Gastrocnemius medialis (tissue), 4 donors: Measurements from ENCODE around the gene COPRS.

Experiments
- POLR2A ChIP-seq, 2 donors: fragments of 450-650 bp; IDR thresholded peaks; one replicate each; pipeline ENCODE4 v1.6.1; 2017; ENCODE audit warnings: antibody characterized with exemption in 2 of 2, mild to moderate bottlenecking in 2 of 2, moderate library complexity in 2 of 2
- TF ChIP-seq, protein P1 (sequence below), 5 experiments: fragments of 450-650 bp in 3 of 5; fragments of 200-600 bp in 2 of 5; sonication (generic) in 2 of 5; IDR thresholded peaks in 4 of 5; conservative IDR thresholded peaks in 1 of 5; 1 replicate in 4 of 5; 2 replicates in 1 of 5; pipeline ENCODE4 v1.5.1; 2016 to 2019; ENCODE audit warnings: antibody characterized with exemption in 5 of 5, mild to moderate bottlenecking in 3 of 5, moderate library complexity in 3 of 5

- TF ChIP-seq, protein P1, sequence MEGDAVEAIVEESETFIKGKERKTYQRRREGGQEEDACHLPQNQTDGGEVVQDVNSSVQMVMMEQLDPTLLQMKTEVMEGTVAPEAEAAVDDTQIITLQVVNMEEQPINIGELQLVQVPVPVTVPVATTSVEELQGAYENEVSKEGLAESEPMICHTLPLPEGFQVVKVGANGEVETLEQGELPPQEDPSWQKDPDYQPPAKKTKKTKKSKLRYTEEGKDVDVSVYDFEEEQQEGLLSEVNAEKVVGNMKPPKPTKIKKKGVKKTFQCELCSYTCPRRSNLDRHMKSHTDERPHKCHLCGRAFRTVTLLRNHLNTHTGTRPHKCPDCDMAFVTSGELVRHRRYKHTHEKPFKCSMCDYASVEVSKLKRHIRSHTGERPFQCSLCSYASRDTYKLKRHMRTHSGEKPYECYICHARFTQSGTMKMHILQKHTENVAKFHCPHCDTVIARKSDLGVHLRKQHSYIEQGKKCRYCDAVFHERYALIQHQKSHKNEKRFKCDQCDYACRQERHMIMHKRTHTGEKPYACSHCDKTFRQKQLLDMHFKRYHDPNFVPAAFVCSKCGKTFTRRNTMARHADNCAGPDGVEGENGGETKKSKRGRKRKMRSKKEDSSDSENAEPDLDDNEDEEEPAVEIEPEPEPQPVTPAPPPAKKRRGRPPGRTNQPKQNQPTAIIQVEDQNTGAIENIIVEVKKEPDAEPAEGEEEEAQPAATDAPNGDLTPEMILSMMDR (IDR thresholded peaks at IDR 0.05 in 4 of 5, conservative IDR thresholded peaks at IDR 0.05 in 1 of 5) = no peak
- TF ChIP-seq POLR2A (IDR thresholded peaks at IDR 0.05) = no peak
Observed at GRCh38 chr17:31888124-31888523, 29.1 kb upstream of the COPRS start.
